Mucosa of stomach (tissue), 1 donor: Measurements from ENCODE around the gene GAGE10.

ENCODE experiments used
- H3K27me3 ChIP-seq: one replicate; pipeline ENCODE4 v1.7.0; 2013; ENCODE audit warnings: mild to moderate bottlenecking, low read length; ENCODE audit not compliant: control insufficient read depth, insufficient read depth
- H3K36me3 ChIP-seq: one replicate; pipeline ENCODE4 v1.7.0; 2013; ENCODE audit warnings: low read length; ENCODE audit not compliant: control insufficient read depth, insufficient read depth
- H3K4me1 ChIP-seq: one replicate; pipeline ENCODE4 v1.7.0; 2013; ENCODE audit warnings: mild to moderate bottlenecking, low read length; ENCODE audit not compliant: control insufficient read depth, insufficient read depth
- H3K4me3 ChIP-seq: one replicate; pipeline ENCODE4 v1.7.0; 2013; ENCODE audit warnings: low read length
- H3K9ac ChIP-seq: one replicate; pipeline ENCODE4 v1.7.0; 2013; ENCODE audit warnings: mild to moderate bottlenecking, low read length, moderate library complexity
- H3K9me3 ChIP-seq: one replicate; pipeline ENCODE4 v1.7.0; 2013; ENCODE audit warnings: mild to moderate bottlenecking, low read length, moderate library complexity; ENCODE audit not compliant: control insufficient read depth
- donor health status: Pancreatic carcinoma.

The GAGE10 gene, protein sequence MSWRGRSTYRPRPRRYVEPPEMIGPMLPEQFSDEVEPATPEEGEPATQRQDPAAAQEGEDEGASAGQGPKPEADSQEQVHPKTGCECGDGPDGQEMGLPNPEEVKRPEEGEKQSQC

DNA sequence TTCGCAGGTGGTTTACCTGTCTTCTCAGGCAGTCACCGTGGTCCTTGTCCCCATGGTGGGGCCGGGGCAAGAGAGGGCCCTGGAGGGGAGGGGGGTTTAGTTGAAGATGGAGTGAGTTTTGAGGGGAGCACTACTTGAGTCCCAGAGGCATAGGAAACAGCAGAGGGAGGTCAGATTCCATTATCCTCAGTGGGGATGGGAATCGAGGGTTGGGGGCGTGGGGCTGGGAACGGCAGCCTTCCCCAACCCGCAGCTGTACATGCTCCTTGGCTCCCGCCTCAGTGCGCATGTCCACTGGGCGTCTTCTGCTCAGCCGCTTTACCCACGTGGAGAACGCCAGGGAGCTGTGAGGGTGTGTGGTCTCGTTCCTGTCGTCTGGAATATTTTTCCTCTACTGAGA is at the start of gene GAGE10:
Gene GAGE10, plus strand, starts transcription at position 301 of the 400 bp plus-strand sequence. CDS start 1,214 bp downstream, outside the sequence.
- no peaks in the 10 kb centered on the region for H3K27me3 ChIP-seq
- no peaks in the 10 kb centered on the region for H3K4me1 ChIP-seq
- H3K4me3 ChIP-seq: no peak within 1 kb of the TSS
- H3K9me3 ChIP-seq: no peaks in the 10 kb centered on the region
- H3K9ac ChIP-seq: no peak within 1 kb of the TSS
- H3K36me3 ChIP-seq: no peaks in the 10 kb centered on the region

DNA sequence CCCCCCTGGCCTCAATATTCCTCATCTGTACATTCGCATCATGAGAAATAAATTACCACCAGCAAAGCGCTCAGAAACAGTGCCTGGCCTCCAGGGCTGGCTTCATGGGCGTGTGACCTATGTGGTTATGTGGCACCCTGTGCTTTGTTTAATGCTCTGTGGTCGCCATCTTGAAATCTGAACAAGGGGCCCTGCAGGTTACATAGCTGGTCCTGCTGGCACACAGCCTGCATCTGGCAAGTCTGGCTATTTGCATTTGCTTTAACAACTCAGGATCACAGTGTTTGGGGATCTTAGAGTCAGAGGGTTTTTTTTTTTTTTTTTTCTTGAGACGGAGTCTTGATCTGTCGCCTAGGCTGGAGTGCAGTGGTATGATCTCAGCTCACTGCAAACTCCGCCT is 48.8 kb upstream of the GAGE10 start:
- Histone ChIP-seq H3K27me3 (no peaks in the 10 kb centered on the region), H3K9me3 (no peaks in the 10 kb centered on the region), H3K4me3 (no peak overlapping the region), H3K4me1 (no peaks in the 10 kb centered on the region), H3K36me3 (no peaks in the 10 kb centered on the region), H3K9ac (no peak overlapping the region)

DNA sequence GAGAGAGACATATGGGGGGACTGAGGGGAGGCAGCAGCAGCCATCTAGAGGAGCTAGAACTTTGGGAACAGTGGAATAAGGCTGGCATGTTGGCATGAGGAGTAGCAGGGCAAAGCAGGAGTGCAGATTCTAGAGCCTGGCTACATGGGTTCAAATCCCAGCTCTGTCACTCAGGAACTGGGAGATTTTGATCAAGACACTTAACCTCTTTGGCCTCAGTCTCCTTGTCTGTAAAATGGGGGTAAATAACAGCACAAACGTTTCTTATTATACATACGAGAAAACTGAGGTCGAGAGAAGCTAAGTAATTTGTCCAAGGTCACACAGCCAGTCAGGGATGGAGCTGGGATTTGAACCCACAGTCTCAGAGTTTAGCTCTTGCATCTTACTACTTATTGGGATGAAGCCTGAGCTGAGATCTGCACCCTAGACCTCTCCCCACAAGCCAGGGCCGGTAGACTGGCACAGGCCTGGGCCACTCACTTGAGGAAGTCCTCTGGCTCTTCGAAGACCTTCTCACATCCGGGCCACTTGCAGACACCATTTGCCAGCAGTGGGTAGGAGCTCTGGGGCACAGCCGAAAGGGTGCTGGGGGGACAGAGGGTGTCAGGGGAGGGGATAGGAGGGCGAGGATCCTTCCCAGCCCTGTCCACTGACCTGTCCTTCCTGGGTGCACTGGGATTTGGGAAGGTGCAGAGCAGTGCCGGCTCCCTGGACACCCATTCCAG is 47.0 kb upstream of the GAGE10 start:
- Histone ChIP-seq H3K27me3 (no peaks in the 10 kb centered on the region), H3K9me3 (no peaks in the 10 kb centered on the region), H3K9ac (no peak overlapping the region), H3K36me3 (no peaks in the 10 kb centered on the region), H3K4me3 (no peak overlapping the region), H3K4me1 (no peaks in the 10 kb centered on the region)

DNA sequence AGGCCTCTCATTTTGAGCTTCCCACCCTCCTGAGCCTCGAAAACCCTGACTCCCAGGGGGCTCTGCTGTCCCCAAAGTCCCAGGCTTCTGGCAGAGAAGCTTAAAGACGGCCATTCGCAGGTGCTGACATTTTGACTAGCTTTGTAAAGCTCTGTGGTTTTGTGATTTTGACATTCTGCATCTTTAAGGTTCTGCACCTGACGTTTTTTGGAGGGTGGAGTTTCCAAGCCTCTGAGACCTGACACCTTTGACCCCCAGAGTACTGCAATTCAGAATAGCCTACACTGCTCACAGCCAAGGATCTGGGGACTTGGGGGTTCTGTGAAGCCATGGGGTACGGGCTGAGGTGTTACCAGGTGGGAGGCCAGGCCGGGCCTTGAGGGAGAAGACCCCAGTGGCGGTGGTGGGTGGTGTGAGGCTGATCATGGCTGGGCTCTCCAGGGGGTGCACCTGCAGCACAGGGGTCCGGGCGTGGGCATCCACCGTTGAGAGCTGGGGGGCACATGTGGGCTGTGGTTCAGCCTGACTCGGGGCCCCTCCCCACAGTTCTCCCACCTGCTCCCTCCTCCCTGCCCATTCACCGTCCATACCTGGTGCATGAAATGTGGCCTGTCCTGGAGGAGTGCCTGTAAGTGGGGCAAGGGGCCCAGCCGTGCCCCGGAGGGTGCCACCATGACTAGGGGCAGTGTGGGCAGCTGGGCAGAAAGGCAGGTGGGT is 46.2 kb upstream of the GAGE10 start:
- H3K4me1 ChIP-seq: no peaks in the 10 kb centered on the region
- no peaks in the 10 kb centered on the region for H3K36me3 ChIP-seq
- H3K27me3 ChIP-seq: no peaks in the 10 kb centered on the region
- H3K9me3 ChIP-seq: no peaks in the 10 kb centered on the region
- no peak overlapping the region for H3K4me3 ChIP-seq
- no peak overlapping the region for H3K9ac ChIP-seq

DNA sequence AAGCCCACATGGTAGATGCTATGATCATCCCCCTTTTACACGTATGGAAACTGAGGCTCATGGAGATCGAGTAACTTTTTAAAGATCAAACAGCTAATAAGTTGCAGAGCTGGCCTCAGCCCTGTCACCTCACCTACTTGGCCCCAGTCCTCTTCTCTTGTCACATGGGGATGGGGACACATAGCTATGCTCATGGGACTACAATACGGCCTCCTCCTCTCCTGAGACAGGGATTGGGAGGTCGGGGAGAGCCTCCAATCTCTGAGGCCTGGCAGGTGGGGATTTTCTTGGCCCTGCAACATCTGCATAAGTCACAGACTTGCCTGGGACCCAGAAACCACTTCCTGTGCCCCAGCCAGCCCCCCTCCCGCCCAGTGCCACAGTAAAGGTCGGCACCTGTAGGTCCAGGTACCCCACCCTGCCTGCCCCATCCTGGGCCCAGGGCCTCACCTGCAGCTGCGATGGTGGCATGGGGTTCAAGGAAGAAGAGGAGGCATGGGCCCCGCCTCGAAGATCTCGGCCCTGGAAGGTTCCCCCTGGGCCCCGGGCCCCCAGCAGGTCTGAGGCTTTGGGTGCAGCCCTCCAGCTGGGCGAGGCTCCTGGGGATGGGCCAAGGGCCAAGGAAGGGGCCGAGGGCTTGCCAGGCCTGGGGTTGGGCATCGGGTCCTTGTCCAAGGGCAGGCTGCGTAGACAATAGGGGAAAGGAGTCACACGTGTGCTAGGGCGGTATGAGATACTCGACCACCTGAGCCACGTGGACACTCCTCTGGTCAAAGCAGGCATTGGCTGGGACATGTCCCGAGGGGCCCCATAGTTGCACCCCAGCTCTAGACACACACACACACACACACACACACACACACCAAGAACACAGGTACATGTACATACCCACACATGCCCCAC is 45.3 kb upstream of the GAGE10 start:
- Histone ChIP-seq H3K4me1 (no peaks in the 10 kb centered on the region), H3K9ac (no peak overlapping the region), H3K36me3 (no peaks in the 10 kb centered on the region), H3K27me3 (no peaks in the 10 kb centered on the region), H3K9me3 (no peaks in the 10 kb centered on the region), H3K4me3 (no peak overlapping the region)

DNA sequence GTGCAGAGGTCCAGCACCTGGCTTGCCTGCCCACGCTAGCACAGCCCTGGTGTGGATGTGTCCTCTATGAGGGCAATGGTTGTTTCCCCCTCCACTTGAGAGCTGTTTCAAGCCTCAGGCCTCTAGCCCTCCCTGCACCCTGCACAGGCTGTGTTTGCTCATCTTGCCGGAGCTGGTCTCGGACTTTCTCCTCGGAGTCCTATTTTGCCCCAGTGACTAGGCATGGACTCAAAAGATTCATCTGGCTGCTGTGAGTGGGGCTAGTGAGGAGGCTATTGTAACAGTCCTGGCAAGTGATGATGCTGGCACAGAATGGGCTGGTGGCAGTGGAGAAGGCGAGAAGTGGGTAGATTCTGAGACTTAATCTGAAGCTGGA is 44.7 kb upstream of the GAGE10 start:
- Histone ChIP-seq H3K4me3 (no peak overlapping the region), H3K27me3 (no peaks in the 10 kb centered on the region), H3K9me3 (no peaks in the 10 kb centered on the region), H3K9ac (no peak overlapping the region), H3K4me1 (no peaks in the 10 kb centered on the region), H3K36me3 (no peaks in the 10 kb centered on the region)

DNA sequence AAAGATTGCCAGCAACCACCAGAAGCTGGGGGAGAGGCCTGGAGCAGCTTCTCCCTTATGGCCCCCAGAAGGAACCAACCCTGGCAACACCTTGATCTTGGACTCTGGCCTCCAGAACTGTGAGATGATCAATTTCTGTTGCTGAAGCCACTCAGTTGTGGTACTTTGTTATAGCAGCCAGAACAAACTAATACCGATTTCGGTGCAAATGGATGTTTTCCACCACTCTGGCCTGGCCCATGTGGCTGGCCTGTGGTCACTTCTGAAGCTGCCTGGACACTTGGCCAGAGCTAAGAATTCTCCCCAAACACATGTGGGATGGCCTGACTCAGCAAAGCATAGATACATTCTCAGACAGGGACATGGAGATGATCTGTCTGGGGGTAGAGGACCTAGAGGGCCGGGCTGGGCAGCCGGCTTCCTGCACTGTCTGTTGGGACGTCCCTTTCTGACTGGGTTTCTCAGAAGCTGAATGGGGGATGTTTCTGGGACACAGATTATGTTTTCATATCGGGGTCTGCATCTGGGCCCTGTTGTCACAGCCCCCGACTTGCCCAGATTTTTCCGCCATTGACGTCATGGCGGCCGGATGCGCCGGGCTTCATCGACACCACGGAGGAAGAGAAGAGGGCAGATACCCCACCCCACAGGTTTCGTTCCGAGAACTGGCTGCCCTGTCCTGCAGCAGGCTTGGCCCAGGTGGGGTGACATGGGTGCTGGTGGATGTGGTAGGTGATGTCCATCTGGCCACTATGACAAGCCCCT is 43.0 kb upstream of the GAGE10 start:
- H3K9me3 ChIP-seq: no peaks in the 10 kb centered on the region
- H3K4me3 ChIP-seq: no peak overlapping the region
- no peak overlapping the region for H3K9ac ChIP-seq
- H3K27me3 ChIP-seq: no peaks in the 10 kb centered on the region
- no peaks in the 10 kb centered on the region for H3K36me3 ChIP-seq
- no peaks in the 10 kb centered on the region for H3K4me1 ChIP-seq

DNA sequence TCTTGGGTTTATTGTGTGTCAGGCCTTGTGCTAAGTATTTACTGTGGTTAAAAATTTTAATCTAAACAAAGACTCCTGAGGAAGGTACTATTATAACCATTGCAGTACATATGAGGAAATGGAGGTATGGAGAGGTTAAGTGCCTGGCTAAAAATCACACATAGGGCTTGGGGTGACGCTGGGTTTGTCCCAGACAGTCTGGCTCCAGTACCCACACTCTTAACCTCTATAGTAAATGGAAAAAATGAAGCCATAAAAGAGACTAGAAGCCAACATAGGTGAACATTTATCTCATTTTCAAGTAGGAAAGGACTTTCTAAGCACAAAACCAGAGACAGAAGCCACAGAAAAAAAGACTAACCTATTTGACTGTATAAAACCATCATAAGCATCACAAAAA is 40.8 kb upstream of the GAGE10 start:
- H3K9me3 ChIP-seq: no peaks in the 10 kb centered on the region
- H3K36me3 ChIP-seq: no peaks in the 10 kb centered on the region
- no peak overlapping the region for H3K9ac ChIP-seq
- H3K4me3 ChIP-seq: no peak overlapping the region
- no peaks in the 10 kb centered on the region for H3K4me1 ChIP-seq
- no peaks in the 10 kb centered on the region for H3K27me3 ChIP-seq

DNA sequence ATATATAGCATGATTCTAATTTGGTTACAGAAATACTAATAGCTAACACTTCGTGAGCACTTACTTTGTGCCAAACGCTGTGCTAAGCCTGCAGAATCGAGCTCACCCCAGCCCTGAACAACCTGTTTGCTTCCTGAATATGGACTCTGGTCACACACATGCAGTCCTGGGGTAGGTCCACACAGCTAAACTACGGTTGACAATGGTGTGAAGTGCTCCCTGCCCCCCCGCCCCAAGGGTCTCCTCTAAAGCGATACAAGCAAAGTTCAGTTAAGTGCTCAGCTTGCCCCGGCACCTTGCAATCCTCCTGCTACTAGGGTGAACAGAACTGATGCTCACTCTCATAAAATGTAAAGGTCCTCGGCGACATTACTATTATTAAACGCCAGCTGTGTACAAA is 39.8 kb upstream of the GAGE10 start:
- Histone ChIP-seq H3K27me3 (no peaks in the 10 kb centered on the region), H3K4me1 (no peaks in the 10 kb centered on the region), H3K4me3 (no peak overlapping the region), H3K9me3 (no peaks in the 10 kb centered on the region), H3K9ac (no peak overlapping the region), H3K36me3 (no peaks in the 10 kb centered on the region)

DNA sequence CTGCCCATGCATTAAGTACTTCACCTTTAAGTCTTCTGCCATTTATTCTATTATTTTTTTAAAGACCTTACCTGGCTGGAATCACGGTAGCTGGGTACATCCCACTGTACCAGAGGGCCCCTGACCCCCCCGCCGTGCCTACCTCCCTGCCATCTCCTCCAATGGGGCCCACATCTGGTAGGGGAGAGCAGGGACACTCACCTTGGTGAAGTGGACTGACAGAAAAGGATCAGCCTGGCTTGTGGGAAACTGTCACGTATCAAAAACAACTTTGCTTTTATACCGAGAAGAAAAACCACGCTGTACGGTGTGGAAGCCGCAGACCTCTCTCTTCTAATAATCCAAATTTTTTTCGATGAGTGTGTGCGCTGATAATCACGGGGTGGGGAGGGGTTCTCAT is 39.0 kb upstream of the GAGE10 start, which contains the start of gene FOXP3:
Gene FOXP3, minus strand, starts transcription at position 251 of the 400 bp plus-strand sequence. CDS start 6,205 bp downstream, outside the sequence.
- no peaks in the 10 kb centered on the region for H3K27me3 ChIP-seq
- H3K9ac ChIP-seq: no peak within 1 kb of the TSS
- no peak within 1 kb of the TSS for H3K4me3 ChIP-seq
- no peaks in the 10 kb centered on the region for H3K36me3 ChIP-seq
- no peaks in the 10 kb centered on the region for H3K4me1 ChIP-seq
- H3K9me3 ChIP-seq: no peaks in the 10 kb centered on the region
